H9 (cell line): ENCODE data around the gene C1orf74. TPM values are rescaled to one million over a fixed set of nuclear protein-coding genes. Genes with fewer than 3 reads are reported as not detected.

Source experiments
- DNase-seq: peaks from one replicate; pipeline ENCODE4 v3.0.0-alpha.2; 2017
- H2AFZ ChIP-seq: one replicate; pipeline ENCODE4 v1.6.1; 2013; ENCODE audit warnings: mild to moderate bottlenecking, low read length, control low read depth, moderate library complexity
- H2AK5ac ChIP-seq: 2 replicates; pipeline ENCODE4 v1.6.1; 2013; ENCODE audit warnings: low read length, control low read depth, mixed read lengths; ENCODE audit not compliant: insufficient read length
- H2BK120ac ChIP-seq: one replicate; pipeline ENCODE4 v1.6.1; 2013; ENCODE audit warnings: low read depth, mild to moderate bottlenecking, low read length, control low read depth, inconsistent platforms; ENCODE audit not compliant: poor library complexity, severe bottlenecking
- H2BK12ac ChIP-seq: 2 replicates; pipeline ENCODE4 v1.6.1; 2013; ENCODE audit warnings: low read length, control low read depth, mixed read lengths, low read depth; ENCODE audit not compliant: insufficient read length
- H2BK15ac ChIP-seq: 2 replicates; pipeline ENCODE4 v1.6.1; 2013; ENCODE audit warnings: low read depth, low read length, control low read depth
- H2BK20ac ChIP-seq: one replicate; pipeline ENCODE4 v1.6.1; 2013; ENCODE audit warnings: low read depth, mild to moderate bottlenecking, low read length, control low read depth, inconsistent platforms; ENCODE audit not compliant: poor library complexity, severe bottlenecking
- H2BK5ac ChIP-seq: 2 replicates; pipeline ENCODE4 v1.6.1; 2013; ENCODE audit warnings: low read length, control low read depth, mixed read lengths; ENCODE audit not compliant: insufficient read length
- H3K14ac ChIP-seq: 2 replicates; pipeline ENCODE4 v1.6.1; 2013; ENCODE audit warnings: low read length, control low read depth; ENCODE audit not compliant: insufficient read depth
- H3K18ac ChIP-seq: 2 replicates; pipeline ENCODE4 v1.6.1; 2013; ENCODE audit warnings: low read depth, mild to moderate bottlenecking, mixed read lengths, low read length, control low read depth; ENCODE audit not compliant: insufficient read length
- H3K23ac ChIP-seq: 2 replicates; pipeline ENCODE4 v1.6.1; 2013; ENCODE audit warnings: low read length, control low read depth, mixed read lengths, low read depth; ENCODE audit not compliant: insufficient read length
- H3K23me2 ChIP-seq: 2 replicates; pipeline ENCODE4 v1.6.1; 2013; ENCODE audit warnings: low read depth, mild to moderate bottlenecking, mixed read lengths, low read length, control low read depth; ENCODE audit not compliant: insufficient read length, poor library complexity, severe bottlenecking
- H3K27ac ChIP-seq: 2 replicates; pipeline ENCODE4 v1.5.1; 2013; ENCODE audit warnings: low read length, control low read depth, mixed read lengths, low read depth; ENCODE audit not compliant: insufficient read length
- H3K27me3 ChIP-seq: 2 replicates; pipeline ENCODE4 v1.6.1; 2013; ENCODE audit warnings: low read length, control low read depth, inconsistent platforms; ENCODE audit not compliant: insufficient read depth
- H3K4ac ChIP-seq: 2 replicates; pipeline ENCODE4 v1.6.1; 2013; ENCODE audit warnings: low read depth, mild to moderate bottlenecking, control low read depth, inconsistent platforms, low read length, moderate library complexity
- H3K4me1 ChIP-seq: 2 replicates; pipeline ENCODE4 v1.6.1; 2013; ENCODE audit warnings: low read length, control low read depth, inconsistent platforms; ENCODE audit not compliant: insufficient read depth
- H3K4me2 ChIP-seq: 2 replicates; pipeline ENCODE4 v1.6.1; 2013; ENCODE audit warnings: low read length, control low read depth, mixed read lengths; ENCODE audit not compliant: insufficient read length, insufficient read depth
- H3K56ac ChIP-seq: 2 replicates; pipeline ENCODE4 v1.6.1; 2013; ENCODE audit warnings: low read depth, mild to moderate bottlenecking, mixed read lengths, low read length, control low read depth; ENCODE audit not compliant: insufficient read length
- H3K79me1 ChIP-seq: 2 replicates; pipeline ENCODE4 v1.6.1; 2013; ENCODE audit warnings: low read depth, mild to moderate bottlenecking, moderate library complexity, low read length, control low read depth, inconsistent platforms; ENCODE audit not compliant: insufficient read depth, poor library complexity, severe bottlenecking
- H3K79me2 ChIP-seq: 2 replicates; pipeline ENCODE4 v1.6.1; 2013; ENCODE audit warnings: low read length, control low read depth, inconsistent platforms; ENCODE audit not compliant: insufficient read depth
- H3K9ac ChIP-seq: 2 replicates; pipeline ENCODE4 v1.6.1; 2013; ENCODE audit warnings: low read length, control low read depth, mixed read lengths; ENCODE audit not compliant: insufficient read length; ENCODE audit errors: extremely low read depth
- H3K9me3 ChIP-seq: one replicate; pipeline ENCODE4 v1.6.1; 2013; ENCODE audit warnings: low read depth, low read length, inconsistent platforms; ENCODE audit not compliant: control insufficient read depth
- H3T11ph ChIP-seq: one replicate; pipeline ENCODE4 v1.6.1; 2013; ENCODE audit warnings: mild to moderate bottlenecking, low read length, control low read depth, inconsistent platforms
- H4K20me1 ChIP-seq: one replicate; pipeline ENCODE4 v1.6.1; 2013; ENCODE audit not compliant: control insufficient read depth, insufficient read length, insufficient read depth
- H4K5ac ChIP-seq: 2 replicates; pipeline ENCODE4 v1.6.1; 2013; ENCODE audit warnings: low read depth, mild to moderate bottlenecking, mixed read lengths, low read length, control low read depth; ENCODE audit not compliant: insufficient read length
- H4K8ac ChIP-seq: replicated peaks from 2 replicates; pipeline ENCODE4 v1.6.1; 2013; ENCODE audit warnings: low read length, control low read depth, mixed read lengths, low read depth; ENCODE audit not compliant: insufficient read length
- H4K91ac ChIP-seq: 2 replicates; pipeline ENCODE4 v1.6.1; 2013; ENCODE audit warnings: low read depth, mild to moderate bottlenecking, moderate library complexity, mixed read lengths, low read length, control low read depth; ENCODE audit not compliant: insufficient read length
- H3K27ac Mint-ChIP-seq, 3 experiments: 2 replicates in 2 of 3; 3 replicates in 1 of 3; pipeline ENCODE4 v1.8.0; 2020 to 2021; ENCODE audit warnings: mixed read lengths in 3 of 3, mild to moderate bottlenecking in 1 of 3, moderate library complexity in 1 of 3
- H3K27me3 Mint-ChIP-seq: 2 replicates; pipeline ENCODE4 v1.8.0; 2021; ENCODE audit warnings: low read depth, mild to moderate bottlenecking, moderate library complexity, mixed read lengths
- H3K36me3 Mint-ChIP-seq, 3 experiments: 2 replicates in 2 of 3; 3 replicates in 1 of 3; pipeline ENCODE4 v1.8.0; 2020 to 2021; ENCODE audit warnings: low read depth in 3 of 3, mixed read lengths in 3 of 3; ENCODE audit not compliant: insufficient read depth in 1 of 3
- H3K4me1 Mint-ChIP-seq, 2 experiments: 2 replicates each; pipeline ENCODE4 v1.8.0; 2020; ENCODE audit warnings: mixed read lengths in 2 of 2
- H3K4me3 Mint-ChIP-seq, 2 experiments: 2 replicates in 1 of 2; 3 replicates in 1 of 2; pipeline ENCODE4 v1.8.0; 2020 to 2021; ENCODE audit warnings: mild to moderate bottlenecking in 2 of 2, mixed read lengths in 2 of 2, moderate library complexity in 1 of 2
- H3K9me3 Mint-ChIP-seq, 2 experiments: 2 replicates in 1 of 2; 3 replicates in 1 of 2; pipeline ENCODE4 v1.8.0; 2020; ENCODE audit warnings: mild to moderate bottlenecking in 2 of 2, mixed read lengths in 2 of 2, moderate library complexity in 1 of 2
- total RNA-seq: library from RNA; stranded (reverse); gene quantifications from 2 replicates; pipeline ENCODE4 v1.2.1, GENCODE V29; 2021
- TF ChIP-seq, protein P1 (sequence below): fragments of 200-600 bp; sonication (generic); conservative IDR thresholded peaks from 3 replicates; pipeline ENCODE4 v1.8.0; 2021; ENCODE audit warnings: antibody characterized with exemption, mild to moderate bottlenecking

C1orf74 gene
- total RNA-seq, 1 experiment from 2014 or later = 2.4 TPM

- H3K9ac ChIP-seq = no peak overlapping the region
- no peak overlapping the region for H2BK15ac ChIP-seq
- no peak overlapping the region for H3T11ph ChIP-seq
- H2BK20ac ChIP-seq = no peak overlapping the region
- H2BK12ac ChIP-seq = no peak overlapping the region
- peaks cover 3% of the 10 kb centered on the region for H4K20me1 ChIP-seq
- no peak overlapping the region for H3K4me2 ChIP-seq
- H3K18ac ChIP-seq = no peak overlapping the region
- no peak overlapping the region for H3K4ac ChIP-seq
- no peak overlapping the region for H2BK5ac ChIP-seq
- no peak overlapping the region for H3K14ac ChIP-seq
- H3K79me1 ChIP-seq = no peaks in the 10 kb centered on the region
- H3K9me3 ChIP-seq = no peaks in the 10 kb centered on the region
- H3K36me3 Mint-ChIP-seq = no peaks in the 10 kb centered on the region; a peak in 1 of 7 replicates
- no peaks in the 10 kb centered on the region; a peak in 1 of 5 replicates for H3K9me3 Mint-ChIP-seq
- no peak overlapping the region for H4K8ac ChIP-seq
- no peak overlapping the region for H3K56ac ChIP-seq
- no peak overlapping the region for H3K27ac ChIP-seq
- H2AK5ac ChIP-seq = no peak overlapping the region
- H4K5ac ChIP-seq = no peak overlapping the region
- H3K23me2 ChIP-seq = no peaks in the 10 kb centered on the region
- peaks cover 0 to 6% of the 10 kb centered on the region in 2 experiments; a peak in 1 of 4 replicates for H3K4me1 Mint-ChIP-seq
- no peaks in the 10 kb centered on the region for H3K27me3 ChIP-seq
- no peak overlapping the region for H2AFZ ChIP-seq
- no peaks in the 10 kb centered on the region for H3K4me1 ChIP-seq
- no peaks in the 10 kb centered on the region for H3K79me2 ChIP-seq
- DNase-seq = no peak
- no peak overlapping the region for H2BK120ac ChIP-seq
- TF ChIP-seq, protein P1, sequence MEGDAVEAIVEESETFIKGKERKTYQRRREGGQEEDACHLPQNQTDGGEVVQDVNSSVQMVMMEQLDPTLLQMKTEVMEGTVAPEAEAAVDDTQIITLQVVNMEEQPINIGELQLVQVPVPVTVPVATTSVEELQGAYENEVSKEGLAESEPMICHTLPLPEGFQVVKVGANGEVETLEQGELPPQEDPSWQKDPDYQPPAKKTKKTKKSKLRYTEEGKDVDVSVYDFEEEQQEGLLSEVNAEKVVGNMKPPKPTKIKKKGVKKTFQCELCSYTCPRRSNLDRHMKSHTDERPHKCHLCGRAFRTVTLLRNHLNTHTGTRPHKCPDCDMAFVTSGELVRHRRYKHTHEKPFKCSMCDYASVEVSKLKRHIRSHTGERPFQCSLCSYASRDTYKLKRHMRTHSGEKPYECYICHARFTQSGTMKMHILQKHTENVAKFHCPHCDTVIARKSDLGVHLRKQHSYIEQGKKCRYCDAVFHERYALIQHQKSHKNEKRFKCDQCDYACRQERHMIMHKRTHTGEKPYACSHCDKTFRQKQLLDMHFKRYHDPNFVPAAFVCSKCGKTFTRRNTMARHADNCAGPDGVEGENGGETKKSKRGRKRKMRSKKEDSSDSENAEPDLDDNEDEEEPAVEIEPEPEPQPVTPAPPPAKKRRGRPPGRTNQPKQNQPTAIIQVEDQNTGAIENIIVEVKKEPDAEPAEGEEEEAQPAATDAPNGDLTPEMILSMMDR = no peak
- no peak overlapping the region for H3K23ac ChIP-seq
- H3K27me3 Mint-ChIP-seq = peaks cover 7% of the 10 kb centered on the region
- H3K4me3 Mint-ChIP-seq = no peak overlapping the region
- no peak overlapping the region for H4K91ac ChIP-seq
- no peak overlapping the region; a peak in 1 of 7 replicates for H3K27ac Mint-ChIP-seq
These were observed 16.7 kb downstream of the C1orf74 start for GRCh38 chr1:209767706-209768105.
